GM12864 (cell line): ENCODE measurements around the gene ZNF805.

Experiments
- DNase-seq: peaks from one replicate; pipeline ENCODE4 v3.0.0-alpha.2; 2011; ENCODE audit warnings: low read depth
- H3K4me3 ChIP-seq: 2 replicates; pipeline ENCODE4 v1.5.1; 2011; ENCODE audit warnings: mild to moderate bottlenecking, low read depth, low read length, control low read depth
- CTCF ChIP-seq: IDR thresholded peaks from 2 replicates; pipeline ENCODE4 v1.5.1; 2011; ENCODE audit warnings: low read depth, mild to moderate bottlenecking, moderate library complexity, low read length, control low read depth, inconsistent platforms; ENCODE audit errors: missing control alignments

ZNF805 gene

GRCh38 chr19:57292547-57292946 lies 52.1 kb downstream of the ZNF805 start:
- no peak for TF ChIP-seq CTCF
- no peak overlapping the region for H3K4me3 ChIP-seq
- no peak for DNase-seq

GRCh38 chr19:57293719-57294118 lies 53.3 kb downstream of the ZNF805 start:
- TF ChIP-seq CTCF, result no peak
- DNase-seq, result no peak
- H3K4me3 ChIP-seq, result no peak overlapping the region

- H3K4me3 ChIP-seq, result no peak overlapping the region
- no peak for TF ChIP-seq CTCF
- no peak for DNase-seq
Measured at GRCh38 chr19:57302020-57302465, 61.6 kb downstream of the ZNF805 start.

GRCh38 chr19:57302727-57303401 lies 62.4 kb downstream of the ZNF805 start:
- DNase-seq, result no peak
- no peak for TF ChIP-seq CTCF
- H3K4me3 ChIP-seq, result no peak overlapping the region
